Measurements from ENCODE around the gene MCOLN2. TPM values are rescaled to one million over a fixed set of nuclear protein-coding genes. Genes with fewer than 3 reads are reported as not detected.

MCOLN2 gene
- total RNA-seq, 2 experiments from 2014 or later, result 104 to 188 TPM

GRCh38 chr1:84973498-84974334 is 23.2 kb downstream of the MCOLN2 start:
- no peak overlapping the region for H2AFZ ChIP-seq (ENCODE audit: low read length)
- peaks cover 43% of the 10 kb centered on the region for H3K36me3 ChIP-seq (ENCODE audit: insufficient read depth, low read length)
- H3K4me2 ChIP-seq (ENCODE audit: low read length), result peak overlapping the region; percentile 69
- H3K79me2 ChIP-seq (ENCODE audit: insufficient read depth, low read depth, low read length), result peaks cover 84% of the 10 kb centered on the region
- intact Hi-C loops (cut with micrococcal nuclease; ENCODE audit: unreplicated experiment), result loop anchor here (1.0 to 5.0 kb wide), 4 partner anchors 15 to 304 kb away; partner anchors contain the start of gene BCL10
- BruUV-seq (replicated peaks), result no TSS peak
- CTCF ChIA-PET (ENCODE audit: unreplicated experiment), result no interaction called here
- H4K20me1 ChIP-seq (ENCODE audit: insufficient read depth, low read length), result peaks cover 5% of the 10 kb centered on the region; the same call in 1 of the 2 replicates
- peaks cover 52% of the 10 kb centered on the region for H3K4me1 ChIP-seq (ENCODE audit: insufficient read depth, low read length, poor library complexity, severe bottlenecking)
- H3K4me3 ChIP-seq (ENCODE audit: low read depth, low read length, poor library complexity, severe bottlenecking), result peak overlapping the region; percentile 26
- peak; percentile 61 for DNase-seq (ENCODE audit: low spot score)
- POLR2A ChIA-PET, result interaction anchor here (0.5 to 4.9 kb wide), 7 partner anchors 10 to 43 kb away, joined by 3 to 30 read pairs (median 6); partner anchors contain the start of gene MCOLN2
- peaks cover 9% of the 10 kb centered on the region; the same call in 1 of the 2 replicates for H3K9me3 ChIP-seq (ENCODE audit: low read length)
- no peaks in the 10 kb centered on the region for H3K9me2 ChIP-seq (ENCODE audit: insufficient read depth, low read length)
- TF ChIP-seq EZH2phosphoT487 (IDR thresholded peaks at IDR 0.05; ENCODE audit: borderline replicate concordance, low read depth, low read length) (no peak), CTCF (conservative IDR thresholded peaks at IDR 0.05; ENCODE audit: low read length) (peak; percentile 67)
- peak overlapping the region; percentile 54 for H3K27ac ChIP-seq (ENCODE audit: low read depth, low read length, poor library complexity, severe bottlenecking)

- TF ChIP-seq CTCF (conservative IDR thresholded peaks at IDR 0.05; ENCODE audit: low read length) (no peak), EZH2phosphoT487 (IDR thresholded peaks at IDR 0.05; ENCODE audit: borderline replicate concordance, low read depth, low read length) (no peak)
- Histone ChIP-seq H3K4me2 (ENCODE audit: low read length) (peak overlapping the region; percentile 69), H3K27ac (ENCODE audit: low read depth, low read length, poor library complexity, severe bottlenecking) (peak overlapping the region; percentile 54), H3K36me3 (ENCODE audit: insufficient read depth, low read length) (peaks cover 43% of the 10 kb centered on the region), H2AFZ (ENCODE audit: low read length) (no peak overlapping the region), H3K79me2 (ENCODE audit: insufficient read depth, low read depth, low read length) (peaks cover 74% of the 10 kb centered on the region), H3K4me3 (ENCODE audit: low read depth, low read length, poor library complexity, severe bottlenecking) (peak overlapping the region; percentile 41), H3K9me3 (ENCODE audit: low read length) (peaks cover 3% of the 10 kb centered on the region; the same call in 1 of the 2 replicates), H3K4me1 (ENCODE audit: insufficient read depth, low read length, poor library complexity, severe bottlenecking) (peaks cover 52% of the 10 kb centered on the region), H3K9me2 (ENCODE audit: insufficient read depth, low read length) (no peaks in the 10 kb centered on the region), H4K20me1 (ENCODE audit: insufficient read depth, low read length) (peaks cover 5% of the 10 kb centered on the region; the same call in 1 of the 2 replicates)
- CTCF ChIA-PET (ENCODE audit: unreplicated experiment), result interaction anchor here (1.2 to 1.4 kb wide), 3 partner anchors 12 to 22 kb away, joined by 3 to 4 read pairs (median 3); no protein-coding TSS in a partner anchor
- intact Hi-C loops (cut with micrococcal nuclease; ENCODE audit: unreplicated experiment), result loop anchor here (1.0 to 5.0 kb wide), 3 partner anchors 16 to 305 kb away; partner anchors contain the start of gene BCL10
- BruUV-seq (replicated peaks), result no TSS peak
- POLR2A ChIA-PET, result interaction anchor here (0.6 to 2.8 kb wide), 15 partner anchors 10 to 304 kb away, joined by 3 to 18 read pairs (median 4); partner anchors contain the start of genes BCL10 and C1orf52
- peak; percentile 13 for DNase-seq (ENCODE audit: low spot score)
Measured at GRCh38 chr1:84972377-84972987, 24.4 kb downstream of the MCOLN2 start.
